Stimulated activated CD8-positive, alpha-beta memory T cell treated with anti-CD3 and anti-CD28 coated beads, Interleukin-12 subunit alpha, Interleukin-12 subunit beta, amount 100 ng/mL, for 4 hours (primary cell): ENCODE measurements around the gene PGS1.

ENCODE experiments used
- DNase-seq: peaks from one replicate; pipeline ENCODE4 v3.0.0-alpha.2; 2020; ENCODE audit warnings: low read depth

Gene PGS1

GRCh38 chr17:78411241-78411857 lies 32.9 kb downstream of the PGS1 start:
- DNase-seq = no peak

- DNase-seq = no peak
These were observed 34.0 kb downstream of the PGS1 start for GRCh38 chr17:78412403-78412802.

GRCh38 chr17:78414178-78415162 lies 36.0 kb downstream of the PGS1 start:
- peak; percentile 28 for DNase-seq

DNA sequence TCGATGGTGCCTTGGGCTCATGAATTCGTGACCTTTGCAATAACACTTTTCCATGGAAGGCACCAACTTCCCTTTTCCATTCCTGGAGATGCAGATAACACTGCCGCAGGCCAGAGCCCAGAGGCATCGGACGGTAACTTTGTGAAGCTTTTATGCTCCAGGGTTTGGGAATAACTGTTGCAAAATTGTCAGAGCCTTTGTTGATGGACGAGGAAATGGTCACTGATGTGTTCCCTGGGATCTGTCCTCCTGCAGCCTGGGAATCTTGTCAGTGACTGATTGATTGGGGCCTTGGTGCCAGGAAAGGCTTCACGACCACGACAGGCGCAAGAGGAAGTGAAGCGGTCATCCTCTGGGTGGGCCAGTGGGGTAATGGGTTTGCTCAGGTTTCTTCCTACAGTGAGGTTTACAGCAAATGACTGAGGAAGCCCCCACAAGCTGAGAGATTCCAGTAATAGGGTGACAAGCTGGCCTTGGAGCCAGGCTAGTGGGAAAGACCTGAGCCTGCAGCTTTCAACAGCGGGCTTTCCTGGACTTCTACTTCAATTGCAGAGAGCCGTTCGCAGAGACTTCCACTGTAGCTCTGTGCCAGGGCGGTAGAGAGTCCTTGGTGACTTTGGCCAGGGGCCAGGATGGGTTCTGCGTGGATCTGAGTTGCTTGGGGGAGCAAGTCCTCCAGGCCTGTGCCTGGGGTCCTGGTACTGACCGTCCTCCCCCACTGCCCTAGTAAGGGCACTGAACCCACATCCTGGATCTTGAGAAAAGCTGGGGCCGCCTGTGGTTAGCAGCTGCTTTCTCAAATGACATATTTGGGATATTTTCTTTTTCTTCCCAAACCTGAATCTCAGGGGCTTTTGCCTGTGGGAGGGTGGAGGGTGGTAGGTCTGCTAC lies 37.6 kb downstream of the PGS1 start:
- no peak for DNase-seq

- no peak for DNase-seq
These were observed 38.5 kb downstream of the PGS1 start for GRCh38 chr17:78416791-78417530.

GRCh38 chr17:78417531-78417909 lies 39.1 kb downstream of the PGS1 start:
- no peak for DNase-seq

DNA sequence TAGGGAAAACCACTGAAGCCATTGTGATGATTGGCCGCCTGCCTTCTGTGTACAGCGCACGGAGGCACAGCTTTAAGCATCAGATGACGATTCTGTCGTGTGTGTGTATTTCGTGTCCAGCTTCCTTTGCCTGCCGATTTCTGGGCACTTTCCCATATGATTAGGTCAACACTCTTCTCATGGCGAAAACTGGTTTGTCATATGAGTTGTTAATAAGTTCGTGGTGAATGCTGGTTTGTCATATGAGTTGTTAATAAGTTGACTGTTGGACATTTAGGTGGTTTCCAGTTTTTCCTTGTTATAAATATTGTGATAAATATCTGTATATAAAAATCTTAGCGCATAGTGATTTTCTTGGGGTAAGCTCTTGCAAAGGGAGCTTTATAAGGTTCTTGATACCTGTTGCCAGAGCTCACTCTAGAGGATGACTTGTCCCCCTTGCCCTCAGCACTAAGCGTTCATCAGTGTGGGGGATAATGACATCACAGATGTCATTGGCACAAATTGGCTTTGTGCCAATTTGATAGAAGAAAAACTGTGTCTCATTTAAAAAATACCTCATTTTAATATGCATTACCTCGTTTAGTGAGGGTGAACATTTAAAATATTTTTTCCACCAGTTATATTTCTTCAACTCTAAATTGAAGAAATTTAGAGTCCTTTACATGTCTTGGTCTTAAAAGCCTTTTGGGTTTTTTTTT lies 40.0 kb downstream of the PGS1 start:
- DNase-seq = no peak

GRCh38 chr17:78419970-78420815 lies 41.7 kb downstream of the PGS1 start:
- DNase-seq = no peak

DNA sequence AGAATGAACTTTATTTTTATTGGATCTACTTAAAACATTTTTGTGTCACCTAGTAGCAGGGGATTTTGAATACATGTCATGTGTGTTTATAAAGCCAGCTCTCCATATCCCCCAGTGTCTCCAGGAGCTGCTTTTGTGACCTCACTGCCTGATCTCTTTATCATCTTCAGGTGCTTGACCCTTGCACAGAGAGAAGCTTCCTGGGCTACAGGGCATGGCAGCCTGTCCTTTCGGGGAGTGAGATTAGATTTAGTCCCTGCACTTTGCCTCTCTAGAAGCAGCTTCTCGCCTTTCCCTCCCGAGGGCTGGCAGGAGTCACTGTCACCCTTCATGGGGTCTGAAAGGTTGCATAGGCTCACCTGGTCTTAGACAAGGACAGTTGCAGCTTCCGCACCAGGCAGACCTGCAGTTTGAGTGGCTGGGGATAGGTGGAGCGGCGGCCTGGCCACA lies 42.7 kb downstream of the PGS1 start:
- no peak for DNase-seq

DNA sequence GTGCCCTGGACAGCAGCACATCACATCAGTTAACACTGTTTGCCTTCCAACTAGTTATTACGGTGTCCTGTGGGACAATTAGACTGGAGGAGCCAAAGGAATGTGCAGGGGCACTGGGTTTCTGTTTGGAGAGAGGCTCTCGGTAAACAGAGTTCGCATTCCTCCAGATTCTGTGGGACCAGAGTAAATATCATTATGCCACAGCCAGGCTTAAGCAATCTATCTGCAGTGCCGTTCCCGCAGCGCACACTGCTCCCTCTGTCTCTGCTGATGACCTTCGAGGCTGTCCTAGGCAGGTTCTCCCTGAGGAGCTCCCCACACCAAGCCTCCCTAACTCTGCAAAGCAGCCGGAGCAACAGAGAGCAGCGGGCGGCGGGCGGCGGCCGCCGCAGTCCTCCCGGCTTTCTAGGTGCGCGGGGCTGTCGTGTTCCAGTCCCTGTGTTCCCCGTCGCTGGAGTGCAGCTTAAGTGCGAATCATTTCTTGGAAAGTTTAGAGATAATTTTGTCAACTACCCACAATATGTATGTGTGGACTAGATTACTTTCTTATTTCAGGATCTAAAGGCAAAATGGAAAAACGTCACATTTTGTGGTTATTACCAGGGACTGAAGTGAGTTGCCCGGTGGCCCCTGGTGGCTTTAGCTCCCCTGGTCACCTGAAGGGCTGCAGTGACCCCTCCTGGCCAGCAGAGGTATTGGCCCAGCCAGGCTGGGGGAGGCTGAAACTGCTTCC lies 43.3 kb downstream of the PGS1 start:
- peak; percentile 43 for DNase-seq

GRCh38 chr17:78422267-78422605 lies 43.8 kb downstream of the PGS1 start:
- no peak for DNase-seq

DNA sequence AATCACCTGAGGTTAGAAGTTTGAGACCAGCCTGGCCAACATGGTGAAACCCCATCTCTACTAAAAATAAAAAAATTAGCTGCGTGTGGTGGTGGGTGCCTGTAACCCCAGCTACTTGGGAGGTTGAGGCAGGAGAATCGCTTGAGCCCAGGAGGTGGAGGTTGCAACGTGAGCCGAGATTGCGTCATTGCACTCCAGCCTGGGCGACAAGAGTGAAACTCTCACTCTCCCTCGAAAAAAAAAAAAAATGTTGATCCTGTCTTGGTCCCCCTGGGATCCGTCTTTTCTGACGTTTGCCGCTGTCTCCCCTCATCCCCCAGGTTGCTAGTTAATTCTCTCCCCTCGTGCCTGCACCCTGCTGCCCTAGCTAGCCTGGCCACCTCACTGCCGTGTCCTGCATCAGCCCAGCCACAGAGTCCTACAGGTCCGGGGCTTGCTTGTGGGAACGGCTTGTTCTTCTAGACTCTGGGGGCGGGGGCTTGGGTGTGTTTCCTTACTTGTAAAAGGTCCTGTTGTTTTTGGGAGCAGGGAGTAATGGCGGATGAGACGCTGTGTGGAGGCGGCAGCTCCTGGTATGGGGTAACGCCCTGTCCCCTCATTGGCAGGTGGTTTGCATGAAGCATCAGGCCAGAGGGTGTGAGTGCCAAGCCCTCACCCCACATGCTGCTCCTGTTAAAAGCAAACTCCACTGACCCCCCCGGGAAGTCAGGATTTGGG lies 44.6 kb downstream of the PGS1 start:
- DNase-seq = no peak

GRCh38 chr17:78423961-78424675 lies 45.7 kb downstream of the PGS1 start:
- DNase-seq = no peak

DNA sequence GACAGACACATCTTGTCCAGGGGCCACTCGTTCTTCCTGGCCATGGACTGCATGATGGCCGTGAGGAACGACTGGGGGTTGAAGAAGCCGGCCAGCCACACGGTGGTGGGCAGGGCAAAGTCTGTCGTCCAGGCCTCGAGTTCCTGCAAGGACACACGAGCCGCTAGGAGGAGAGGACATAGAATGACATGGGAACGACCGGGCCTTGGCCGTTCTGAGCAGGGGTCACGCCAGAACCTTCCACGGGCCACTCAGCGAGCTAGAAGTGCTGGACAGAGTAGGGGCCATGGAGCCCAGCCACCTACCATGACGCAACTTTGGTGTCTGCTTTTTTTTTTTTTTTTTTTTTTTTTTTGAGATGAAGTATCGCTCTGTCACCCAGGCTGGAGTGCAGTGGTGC lies 47.0 kb downstream of the PGS1 start:
- DNase-seq = no peak

DNA sequence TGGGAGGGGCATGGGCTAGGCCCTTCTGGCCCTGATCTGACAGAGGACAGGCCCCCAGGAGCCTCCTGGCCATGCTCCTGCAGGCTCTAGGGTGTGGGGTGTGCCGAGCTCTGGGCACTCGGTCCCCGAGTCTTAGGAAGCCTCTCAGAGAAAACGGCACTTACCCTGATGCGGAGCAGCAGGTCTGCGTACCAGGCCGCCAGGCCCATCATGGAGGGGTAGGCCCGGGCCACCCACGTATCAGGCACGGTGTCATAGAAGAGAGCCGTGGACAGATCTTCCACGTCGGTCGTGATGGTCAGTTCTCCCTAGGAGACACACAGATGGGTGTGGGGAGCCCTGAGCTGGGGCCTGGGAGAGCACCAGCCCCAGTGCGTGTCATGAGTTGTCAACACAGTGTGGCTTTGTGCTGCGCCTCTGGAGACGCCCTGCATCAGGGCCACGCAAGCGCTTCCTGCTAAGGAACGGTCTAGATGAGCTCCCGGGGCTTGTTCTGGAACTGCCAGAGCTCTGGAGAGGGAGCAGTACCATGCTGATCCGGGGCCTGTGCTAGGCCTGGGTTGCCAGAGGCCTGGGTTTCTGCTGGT lies 47.9 kb downstream of the PGS1 start:
- DNase-seq = no peak

- DNase-seq = no peak
These were observed 48.7 kb downstream of the PGS1 start for GRCh38 chr17:78427140-78427539.

- DNase-seq = no peak
These were observed 49.7 kb downstream of the PGS1 start for GRCh38 chr17:78428025-78428575.
